Astrocyte (in vitro differentiated cells and primary cell): ENCODE results near the gene DCLRE1C. TPM values are rescaled to one million over a fixed set of nuclear protein-coding genes. Genes with fewer than 3 reads are reported as not detected.

ENCODE experiments used
- DNase-seq: peaks from one replicate; pipeline ENCODE4 v3.0.0-alpha.2; 2010; ENCODE audit warnings: low read depth
- FAIRE-seq: peaks from 2 replicates; lab custom pipeline; 2011; peaks lifted over from hg19 to GRCh38; lab: Jason Lieb, UNC
- H2AFZ ChIP-seq: 2 replicates; pipeline ENCODE4 v1.6.0; 2012; ENCODE audit warnings: low read depth, low read length, inconsistent platforms
- H3K27ac ChIP-seq: 2 replicates; pipeline ENCODE4 v1.5.1; 2011; ENCODE audit warnings: low read depth, low read length, inconsistent platforms
- H3K27me3 ChIP-seq: 2 replicates; pipeline ENCODE4 v1.6.0; 2011; ENCODE audit warnings: low read length, inconsistent platforms; ENCODE audit not compliant: insufficient read depth
- H3K36me3 ChIP-seq: 2 replicates; pipeline ENCODE4 v1.5.1; 2011; ENCODE audit warnings: low read length, inconsistent platforms; ENCODE audit not compliant: insufficient read depth
- H3K4me1 ChIP-seq: 2 replicates; pipeline ENCODE4 v1.5.1; 2011; ENCODE audit warnings: low read length, inconsistent platforms; ENCODE audit not compliant: insufficient read depth
- H3K4me2 ChIP-seq: 2 replicates; pipeline ENCODE4 v1.6.0; 2012; ENCODE audit warnings: low read length, inconsistent platforms
- H3K4me3 ChIP-seq: 2 replicates; pipeline ENCODE4 v1.5.1; 2011; ENCODE audit warnings: low read depth, mild to moderate bottlenecking, low read length, inconsistent platforms; ENCODE audit not compliant: insufficient read depth
- H3K79me2 ChIP-seq: 2 replicates; pipeline ENCODE4 v1.6.0; 2012; ENCODE audit warnings: mild to moderate bottlenecking, low read length, inconsistent platforms; ENCODE audit not compliant: insufficient read depth
- H3K9ac ChIP-seq: 2 replicates; pipeline ENCODE4 v1.6.0; 2012; ENCODE audit warnings: mild to moderate bottlenecking, low read length, inconsistent platforms
- H3K9me3 ChIP-seq: 2 replicates; pipeline ENCODE4 v1.5.1; 2012; ENCODE audit warnings: low read depth, mild to moderate bottlenecking, low read length, inconsistent platforms; ENCODE audit not compliant: insufficient read depth
- H4K20me1 ChIP-seq: 2 replicates; pipeline ENCODE4 v1.6.0; 2012; ENCODE audit warnings: low read length, inconsistent platforms; ENCODE audit not compliant: insufficient read depth
- H3K27ac Mint-ChIP-seq: one replicate; pipeline ENCODE4 v1.8.0; 2021; ENCODE audit warnings: mild to moderate bottlenecking, mixed read lengths; ENCODE audit not compliant: unreplicated experiment
- H3K27me3 Mint-ChIP-seq: one replicate; pipeline ENCODE4 v1.8.0; 2021; ENCODE audit warnings: low read depth, mixed read lengths; ENCODE audit not compliant: unreplicated experiment
- H3K36me3 Mint-ChIP-seq: one replicate; pipeline ENCODE4 v1.8.0; 2021; ENCODE audit warnings: low read depth, mixed read lengths; ENCODE audit not compliant: unreplicated experiment
- H3K4me1 Mint-ChIP-seq: one replicate; pipeline ENCODE4 v1.8.0; 2021; ENCODE audit warnings: low read depth, mixed read lengths; ENCODE audit not compliant: unreplicated experiment
- H3K4me3 Mint-ChIP-seq: one replicate; pipeline ENCODE4 v1.8.0; 2021; ENCODE audit warnings: mild to moderate bottlenecking, moderate library complexity, mixed read lengths; ENCODE audit not compliant: unreplicated experiment
- H3K9me3 Mint-ChIP-seq: one replicate; pipeline ENCODE4 v1.8.0; 2021; ENCODE audit warnings: mild to moderate bottlenecking, mixed read lengths; ENCODE audit not compliant: unreplicated experiment
- CTCF ChIP-seq: IDR thresholded peaks from 2 replicates; pipeline ENCODE4 v1.5.1; 2011; ENCODE audit warnings: low read depth, mild to moderate bottlenecking, inconsistent platforms, low read length, moderate library complexity; ENCODE audit not compliant: insufficient read depth
- EZH2 ChIP-seq: IDR thresholded peaks from 2 replicates; pipeline ENCODE4 v1.6.1; 2012; ENCODE audit warnings: mild to moderate bottlenecking, low read length, inconsistent platforms; ENCODE audit not compliant: insufficient read depth
- total RNA-seq: library from RNA; stranded (reverse); gene quantifications from 2 replicates; pipeline ENCODE4 v1.2.1, GENCODE V29; 2021

The DCLRE1C gene
- total RNA-seq, 1 donor from 2014 or later, result 10.1 TPM

- no peak overlapping the region for H3K4me2 ChIP-seq
- no peaks in the 10 kb centered on the region for H3K4me1 ChIP-seq
- no peak overlapping the region for H2AFZ ChIP-seq
- no peak overlapping the region for H3K4me3 ChIP-seq
- H4K20me1 ChIP-seq, result no peaks in the 10 kb centered on the region
- H3K27me3 ChIP-seq, result no peaks in the 10 kb centered on the region
- H3K36me3 Mint-ChIP-seq, result peaks cover 23% of the 10 kb centered on the region
- no peak overlapping the region for H3K9ac ChIP-seq
- TF ChIP-seq EZH2 (no peak), CTCF (no peak)
- no peaks in the 10 kb centered on the region for H3K27me3 Mint-ChIP-seq
- H3K36me3 ChIP-seq, result peaks cover 52% of the 10 kb centered on the region
- no peaks in the 10 kb centered on the region for H3K9me3 Mint-ChIP-seq
- H3K79me2 ChIP-seq, result peaks cover 3% of the 10 kb centered on the region
- H3K9me3 ChIP-seq, result no peaks in the 10 kb centered on the region
- H3K27ac Mint-ChIP-seq, result no peak overlapping the region
- no peaks in the 10 kb centered on the region for H3K4me1 Mint-ChIP-seq
- DNase-seq (no peak), FAIRE-seq (no peak)
- no peak overlapping the region for H3K27ac ChIP-seq
- H3K4me3 Mint-ChIP-seq, result no peak overlapping the region
These were observed 27.0 kb downstream of the DCLRE1C start for GRCh38 chr10:14926722-14927416.

- Mint-ChIP-seq H3K4me1 (no peaks in the 10 kb centered on the region), H3K36me3 (peaks cover 30% of the 10 kb centered on the region), H3K27ac (no peak overlapping the region), H3K27me3 (no peaks in the 10 kb centered on the region), H3K4me3 (no peak overlapping the region), H3K9me3 (no peaks in the 10 kb centered on the region)
- Histone ChIP-seq H3K27me3 (no peaks in the 10 kb centered on the region), H3K9ac (no peak overlapping the region), H3K9me3 (no peaks in the 10 kb centered on the region), H4K20me1 (no peaks in the 10 kb centered on the region), H2AFZ (no peak overlapping the region), H3K4me3 (no peak overlapping the region), H3K4me1 (no peaks in the 10 kb centered on the region), H3K27ac (no peak overlapping the region), H3K36me3 (peaks cover 51% of the 10 kb centered on the region), H3K4me2 (no peak overlapping the region), H3K79me2 (peaks cover 3% of the 10 kb centered on the region)
- TF ChIP-seq CTCF, result no peak
- TF ChIP-seq EZH2, result no peak
- DNase-seq (no peak), FAIRE-seq (no peak)
These were observed 27.8 kb downstream of the DCLRE1C start for GRCh38 chr10:14926061-14926470.

DNA sequence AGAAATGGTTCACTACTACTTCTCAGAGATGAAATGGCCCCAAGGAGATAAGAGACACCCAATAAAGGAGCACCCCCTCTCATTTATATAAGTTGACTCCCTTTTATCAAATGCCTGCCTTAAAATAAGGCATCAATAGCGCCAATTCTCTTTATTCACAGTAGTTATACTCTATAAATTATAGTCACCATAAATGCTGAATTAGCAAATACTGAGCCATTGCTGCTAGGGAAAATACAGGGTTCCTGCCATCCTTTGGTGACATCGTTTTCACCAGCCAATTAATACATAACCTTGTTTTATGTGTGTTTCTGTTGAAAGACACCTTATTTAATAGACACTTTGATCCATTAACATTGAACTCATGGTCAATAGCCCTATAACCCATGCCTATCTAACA, 28.6 kb downstream of the DCLRE1C start:
- no peaks in the 10 kb centered on the region for H3K9me3 ChIP-seq
- no peaks in the 10 kb centered on the region for H3K27me3 ChIP-seq
- H3K4me3 ChIP-seq, result no peak overlapping the region
- no peak overlapping the region for H2AFZ ChIP-seq
- no peak overlapping the region for H3K27ac Mint-ChIP-seq
- no peaks in the 10 kb centered on the region for H3K4me1 ChIP-seq
- no peaks in the 10 kb centered on the region for H3K27me3 Mint-ChIP-seq
- H3K27ac ChIP-seq, result no peak overlapping the region
- no peak overlapping the region for H3K4me2 ChIP-seq
- TF ChIP-seq EZH2, result no peak
- no peak for TF ChIP-seq CTCF
- peaks cover 46% of the 10 kb centered on the region for H3K36me3 ChIP-seq
- no peaks in the 10 kb centered on the region for H3K4me1 Mint-ChIP-seq
- H3K4me3 Mint-ChIP-seq, result no peak overlapping the region
- H4K20me1 ChIP-seq, result no peaks in the 10 kb centered on the region
- peaks cover 31% of the 10 kb centered on the region for H3K36me3 Mint-ChIP-seq
- DNase-seq, result no peak
- FAIRE-seq, result no peak
- H3K9me3 Mint-ChIP-seq, result no peaks in the 10 kb centered on the region
- H3K9ac ChIP-seq, result no peak overlapping the region
- H3K79me2 ChIP-seq, result peaks cover 3% of the 10 kb centered on the region
